HG02884 (cell line): ENCODE results near the gene SSBP1.
A peak's percentile ranks its signal among the peaks of the same experiment; 100 is the strongest.
"Not testable (repeated sequence)": the region's sequence is repeated elsewhere in the genome, so short reads cannot be mapped to it uniquely, and the experiment has no call there.

ENCODE experiments used
- ATAC-seq: cut with Tn5 transposase; IDR thresholded peaks from one replicate; pipeline ENCODE4 v1.9.1; 2021; ENCODE audit warnings: mild to moderate bottlenecking, moderate library complexity; ENCODE audit not compliant: unreplicated experiment

SSBP1 gene

GRCh38 chr7:141763797-141764196 is 25.6 kb downstream of the SSBP1 start, which contains the start of gene TAS2R3:
Gene TAS2R3, plus strand, starts transcription at chr7:141764097. Its CDS starts 62 bp downstream, at chr7:141764159.
- ATAC-seq: no peak

GRCh38 chr7:141770083-141770583 is 32.0 kb downstream of the SSBP1 start:
- ATAC-seq: not testable (repeated sequence)

GRCh38 chr7:141776374-141776773 is 38.2 kb downstream of the SSBP1 start, which contains the start of gene TAS2R4:
Gene TAS2R4, plus strand, starts transcription at chr7:141776674. Its CDS starts 1,815 bp downstream, at chr7:141778489.
- ATAC-seq: no peak

- peak; percentile 82 for ATAC-seq
These were observed 47.8 kb downstream of the SSBP1 start for GRCh38 chr7:141785706-141786552.

GRCh38 chr7:141788296-141788695 is 50.1 kb downstream of the SSBP1 start:
- no peak for ATAC-seq

- no peak for ATAC-seq
These were observed 51.8 kb downstream of the SSBP1 start, which contains the start of gene TAS2R5 for GRCh38 chr7:141789917-141790316. Gene TAS2R5, plus strand, starts transcription at chr7:141790217. Its CDS starts 145 bp downstream, at chr7:141790362.

- ATAC-seq: no peak
These were observed 54.4 kb downstream of the SSBP1 start for GRCh38 chr7:141792526-141792925.
